Vagina (tissue), 2 donors: ENCODE results near the gene RBM33. TPM values are rescaled to one million over a fixed set of nuclear protein-coding genes. Genes with fewer than 3 reads are reported as not detected.

Experiments
- DNase-seq, 2 donors: peaks; one replicate each; pipeline ENCODE4 v3.0.0-alpha.2; 2017; ENCODE audit errors: extremely low spot score in 2 of 2
- H3K27ac ChIP-seq: fragments of 200-600 bp; sonication (generic); one replicate; pipeline ENCODE4 v1.5.1; 2019
- H3K27me3 ChIP-seq: fragments of 200-600 bp; sonication (generic); one replicate; pipeline ENCODE4 v1.5.1; 2019
- H3K36me3 ChIP-seq, 2 donors: fragments of 200-600 bp; sonication (generic); one replicate each; pipeline ENCODE4 v1.5.1; 2017 to 2019
- H3K4me1 ChIP-seq: fragments of 200-600 bp; sonication (generic); one replicate; pipeline ENCODE4 v1.5.1; 2019
- H3K4me3 ChIP-seq, 2 donors: fragments of 200-600 bp; sonication (generic); 1 replicate in 1 of 2; 2 replicates in 1 of 2; pipeline ENCODE4 v1.5.1; 2016 to 2019
- H3K9me3 ChIP-seq: fragments of 200-600 bp; sonication (generic); one replicate; pipeline ENCODE4 v1.5.1; 2019
- CTCF ChIP-seq, 3 experiments: fragments of 450-650 bp in 2 of 3; fragments of 200-600 bp in 1 of 3; sonication (generic) in 1 of 3; IDR thresholded peaks; one replicate each; pipeline ENCODE4 v1.5.1; 2017 to 2019; ENCODE audit warnings: antibody characterized with exemption in 3 of 3, mild to moderate bottlenecking in 2 of 3, moderate library complexity in 2 of 3
- POLR2A ChIP-seq, 2 donors: fragments of 450-650 bp; IDR thresholded peaks; one replicate each; pipeline ENCODE4 v1.6.1; 2017; ENCODE audit warnings: antibody characterized with exemption in 2 of 2, mild to moderate bottlenecking in 2 of 2, moderate library complexity in 2 of 2
- POLR2AphosphoS5 ChIP-seq, 2 donors: sonication (generic); formaldehyde crosslinking; IDR thresholded peaks; one replicate each; pipeline ENCODE4 v1.9.0; 2017; ENCODE audit warnings: antibody characterized with exemption in 2 of 2, mild to moderate bottlenecking in 2 of 2, low read depth in 1 of 2; ENCODE audit not compliant: insufficient read depth in 1 of 2
- intact Hi-C: fragments of 100-400 bp; cut with DNase I; formaldehyde crosslinking; loops from one replicate; pipeline ENCODE4 v1.15.1; 2023
- total RNA-seq: library from RNA; depleted of rRNA; stranded (reverse); fragments of >200 nt; gene quantifications from one replicate; pipeline ENCODE4 v1.2.3, GENCODE V29; 2016

Gene RBM33
- total RNA-seq, 1 donor from 2014 or later: 63.8 TPM

- Histone ChIP-seq H3K36me3 (peaks cover 0 to 13% of the 10 kb centered on the region in 2 donors), H3K9me3 (no peaks in the 10 kb centered on the region), H3K4me1 (peaks cover 48% of the 10 kb centered on the region), H3K27me3 (no peaks in the 10 kb centered on the region), H3K4me3 (no peak overlapping the region), H3K27ac (no peak overlapping the region)
- intact Hi-C loops: no loop called here
- DNase-seq: no peak
- TF ChIP-seq CTCF (IDR thresholded peaks at IDR 0.05) (no peak), POLR2AphosphoS5 (IDR thresholded peaks at IDR 0.05; ENCODE audit: insufficient read depth in 1 of 2, low read depth in 1 of 2) (no peak), POLR2A (IDR thresholded peaks at IDR 0.05) (no peak)
Observed at GRCh38 chr7:155750255-155751125, 106.0 kb downstream of the RBM33 start.

- H3K27ac ChIP-seq: no peak overlapping the region
- DNase-seq: no peak
- no peaks in the 10 kb centered on the region for H3K9me3 ChIP-seq
- H3K4me3 ChIP-seq: no peak overlapping the region
- H3K27me3 ChIP-seq: no peaks in the 10 kb centered on the region
- peaks cover 0 to 4% of the 10 kb centered on the region in 2 donors for H3K36me3 ChIP-seq
- TF ChIP-seq CTCF (IDR thresholded peaks at IDR 0.05) (no peak), POLR2AphosphoS5 (IDR thresholded peaks at IDR 0.05; ENCODE audit: insufficient read depth in 1 of 2, low read depth in 1 of 2) (no peak), POLR2A (IDR thresholded peaks at IDR 0.05) (no peak)
- peaks cover 48% of the 10 kb centered on the region for H3K4me1 ChIP-seq
- intact Hi-C loops: no loop called here
Observed at GRCh38 chr7:155751409-155751808, 106.9 kb downstream of the RBM33 start.

- Histone ChIP-seq H3K9me3 (no peaks in the 10 kb centered on the region), H3K27me3 (no peaks in the 10 kb centered on the region), H3K27ac (no peak overlapping the region), H3K36me3 (no peaks in the 10 kb centered on the region), H3K4me3 (no peak overlapping the region), H3K4me1 (peaks cover 48% of the 10 kb centered on the region)
- intact Hi-C loops: no loop called here
- TF ChIP-seq CTCF (IDR thresholded peaks at IDR 0.05) (no peak), POLR2AphosphoS5 (IDR thresholded peaks at IDR 0.05; ENCODE audit: insufficient read depth in 1 of 2, low read depth in 1 of 2) (no peak), POLR2A (IDR thresholded peaks at IDR 0.05) (no peak)
- DNase-seq: no peak
Observed at GRCh38 chr7:155752756-155753445, 108.4 kb downstream of the RBM33 start.

- no peak overlapping the region for H3K27ac ChIP-seq
- TF ChIP-seq POLR2A (IDR thresholded peaks at IDR 0.05) (no peak), POLR2AphosphoS5 (IDR thresholded peaks at IDR 0.05; ENCODE audit: insufficient read depth in 1 of 2, low read depth in 1 of 2) (no peak), CTCF (IDR thresholded peaks at IDR 0.05) (no peak)
- intact Hi-C loops: no loop called here
- no peaks in the 10 kb centered on the region for H3K27me3 ChIP-seq
- no peak for DNase-seq
- no peaks in the 10 kb centered on the region for H3K36me3 ChIP-seq
- no peak overlapping the region for H3K4me3 ChIP-seq
- H3K4me1 ChIP-seq: peaks cover 48% of the 10 kb centered on the region
- H3K9me3 ChIP-seq: no peaks in the 10 kb centered on the region
Observed at GRCh38 chr7:155753446-155753965, 109.0 kb downstream of the RBM33 start.
